Measurements from ENCODE around the gene VASN.
A peak's percentile ranks its signal among the peaks of the same experiment; 100 is the strongest.

The VASN gene

DNA sequence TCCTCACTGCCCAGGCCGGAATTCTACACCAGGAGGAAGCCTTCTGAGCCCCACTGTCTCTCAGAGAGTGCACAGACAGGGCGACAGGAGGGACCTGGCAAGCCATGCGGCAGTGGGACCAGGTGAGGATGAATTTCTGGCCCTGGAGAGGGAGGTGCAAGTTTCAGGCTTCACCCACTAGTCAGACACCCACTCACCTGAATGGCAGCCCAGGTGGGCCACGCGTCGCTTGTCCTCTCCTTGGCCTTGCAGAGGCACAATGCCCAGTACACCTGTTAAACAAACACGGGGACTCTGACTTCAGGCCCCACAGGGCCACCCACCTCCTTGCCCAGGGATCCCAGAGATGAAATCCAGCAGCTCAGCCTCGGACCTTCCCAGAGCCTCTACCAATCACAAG lies 40.5 kb downstream of the VASN start:
- in situ Hi-C loops (cut with HindIII; ENCODE audit: low pct_unique_long_range_greater_than_20kb, low sequenced_read_pairs) = no loop called here
- DNase-seq (ENCODE audit: low read depth in 1 of 2, low spot score in 1 of 2) = no peak
- TF ChIP-seq JUND (IDR thresholded peaks at IDR 0.05; ENCODE audit: low read depth) = no peak

- in situ Hi-C loops (cut with HindIII; ENCODE audit: low pct_unique_long_range_greater_than_20kb, low sequenced_read_pairs) = no loop called here
- no peak for DNase-seq (ENCODE audit: low read depth in 1 of 2, low spot score in 1 of 2)
- no peak for TF ChIP-seq JUND (IDR thresholded peaks at IDR 0.05; ENCODE audit: low read depth)
Observed at GRCh38 chr16:4412854-4413253, 41.2 kb downstream of the VASN start.

- DNase-seq (ENCODE audit: low read depth in 1 of 2, low spot score in 1 of 2) = no peak
- TF ChIP-seq JUND (IDR thresholded peaks at IDR 0.05; ENCODE audit: low read depth) = no peak
- in situ Hi-C loops (cut with HindIII; ENCODE audit: low pct_unique_long_range_greater_than_20kb, low sequenced_read_pairs) = no loop called here
Observed at GRCh38 chr16:4414187-4414917, 42.7 kb downstream of the VASN start.

GRCh38 chr16:4415538-4416199 lies 44.0 kb downstream of the VASN start:
- in situ Hi-C loops (cut with HindIII; ENCODE audit: low pct_unique_long_range_greater_than_20kb, low sequenced_read_pairs) = no loop called here
- no peak for TF ChIP-seq JUND (IDR thresholded peaks at IDR 0.05; ENCODE audit: low read depth)
- DNase-seq (ENCODE audit: low read depth in 1 of 2, low spot score in 1 of 2) = no peak

DNA sequence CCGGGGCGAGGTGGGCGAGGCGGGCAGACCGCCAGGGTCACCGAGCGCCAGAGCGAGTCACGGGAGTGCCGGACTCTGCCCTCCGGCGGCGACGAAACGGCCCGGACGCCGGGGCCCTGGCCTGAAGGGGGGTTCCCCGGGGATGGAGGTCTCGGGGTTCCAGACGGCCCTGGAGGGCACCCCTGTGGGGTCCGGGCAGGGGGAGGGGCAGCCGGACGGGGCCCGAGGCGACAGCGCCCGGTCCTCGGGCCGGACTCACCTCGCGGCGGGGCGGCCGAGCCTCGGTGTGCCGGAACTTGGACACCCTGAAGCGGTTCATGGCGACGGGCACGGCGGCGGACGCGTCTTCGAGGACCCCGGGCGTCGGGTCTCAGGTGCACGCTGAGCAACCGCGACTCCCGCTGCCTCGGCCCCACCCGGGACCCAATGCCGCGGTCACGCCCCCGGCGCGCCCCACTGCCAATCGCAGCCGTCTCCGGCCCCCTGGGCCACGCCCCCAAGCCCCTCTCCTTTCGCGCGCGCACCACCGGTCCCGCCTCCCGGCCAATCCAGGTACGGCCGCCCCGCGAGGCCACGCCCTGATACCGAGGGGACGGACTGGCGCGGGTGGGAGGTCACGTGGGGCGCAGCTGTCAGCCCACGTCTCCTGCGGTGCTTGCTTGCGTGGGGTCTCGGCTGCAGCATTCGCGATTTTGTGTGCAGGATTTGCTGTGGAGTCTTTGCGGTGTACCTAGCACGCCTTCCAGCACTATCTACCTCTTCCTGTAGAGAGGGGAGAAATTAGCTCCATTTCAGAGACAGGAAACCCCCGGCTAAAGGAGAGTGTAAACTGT lies 44.8 kb downstream of the VASN start, which contains the start of gene CORO7:
Gene CORO7 (minus strand): TSS at position 397 of the 833 bp plus-strand sequence. CDS start 78 bp downstream, at position 319.
- no peak for TF ChIP-seq JUND (IDR thresholded peaks at IDR 0.05; ENCODE audit: low read depth)
- in situ Hi-C loops (cut with HindIII; ENCODE audit: low pct_unique_long_range_greater_than_20kb, low sequenced_read_pairs) = no loop called here
- DNase-seq (ENCODE audit: low read depth in 1 of 2, low spot score in 1 of 2) = peak; percentile 93 to 95

DNA sequence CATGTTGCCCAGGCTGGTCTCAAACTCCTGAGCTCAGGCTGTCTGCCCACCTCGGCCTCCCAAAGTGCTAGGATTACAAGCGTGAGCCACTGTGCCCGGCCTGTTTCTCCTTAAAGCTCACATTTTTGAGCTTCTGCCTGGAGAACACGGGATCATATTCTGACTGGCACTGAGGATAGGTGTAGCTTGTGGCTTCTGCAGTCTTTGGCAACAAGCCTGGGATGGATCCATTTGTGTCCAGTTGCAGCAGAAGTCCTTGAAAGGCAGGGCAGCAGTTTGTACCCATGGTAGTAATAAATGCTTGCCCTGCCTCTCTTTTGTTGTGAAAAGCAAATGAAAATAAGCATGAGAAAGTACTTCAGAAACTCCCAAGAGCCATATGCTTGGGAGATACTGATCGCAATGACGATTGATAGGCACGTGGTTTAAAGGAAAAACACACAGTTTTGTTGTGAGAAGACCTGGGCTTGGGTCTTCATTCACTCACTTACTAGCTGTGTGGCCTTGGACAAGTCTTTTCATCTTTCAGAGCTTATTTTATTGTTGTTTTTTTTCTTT lies 47.8 kb downstream of the VASN start:
- no peak for TF ChIP-seq JUND (IDR thresholded peaks at IDR 0.05; ENCODE audit: low read depth)
- in situ Hi-C loops (cut with HindIII; ENCODE audit: low pct_unique_long_range_greater_than_20kb, low sequenced_read_pairs) = no loop called here
- DNase-seq (ENCODE audit: low read depth in 1 of 2, low spot score in 1 of 2) = no peak

DNA sequence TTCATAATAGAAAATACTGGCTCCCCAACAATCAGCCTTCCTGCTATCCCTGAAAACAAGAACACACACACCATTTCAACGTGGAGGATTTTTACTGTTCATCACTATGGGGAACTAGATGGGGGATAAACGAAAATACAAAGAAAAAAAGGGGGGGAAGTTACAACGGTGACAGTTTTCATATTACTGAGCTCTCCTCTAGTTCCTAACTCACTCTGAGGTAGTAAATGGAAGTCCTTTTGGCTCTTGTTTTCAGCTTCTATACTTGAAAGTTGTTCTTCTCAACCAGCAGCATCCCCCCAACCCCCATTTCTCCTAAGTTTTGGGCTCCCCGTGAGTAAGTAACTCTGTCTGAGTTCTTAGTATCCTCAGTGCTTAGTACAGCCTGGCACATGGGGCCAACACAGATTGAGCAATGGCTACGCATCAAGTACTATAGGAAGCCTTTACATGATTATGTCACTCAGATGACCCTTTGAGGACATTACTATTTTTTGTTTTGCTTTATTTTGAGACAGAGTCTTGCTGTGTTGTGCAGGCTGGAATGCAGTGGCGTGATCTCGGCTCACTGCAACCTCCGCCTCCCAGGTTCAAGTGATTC lies 49.0 kb downstream of the VASN start:
- no peak for TF ChIP-seq JUND (IDR thresholded peaks at IDR 0.05; ENCODE audit: low read depth)
- DNase-seq (ENCODE audit: low read depth in 1 of 2, low spot score in 1 of 2) = no peak
- in situ Hi-C loops (cut with HindIII; ENCODE audit: low pct_unique_long_range_greater_than_20kb, low sequenced_read_pairs) = no loop called here

GRCh38 chr16:4425378-4426020 lies 53.9 kb downstream of the VASN start, which contains the start of gene DNAJA3:
DNAJA3 (plus strand) TSS chr16:4425868; CDS start chr16:4425882, 14 bp downstream.
- TF ChIP-seq JUND (IDR thresholded peaks at IDR 0.05; ENCODE audit: low read depth) = no peak
- DNase-seq (ENCODE audit: low read depth in 1 of 2, low spot score in 1 of 2) = peak; percentile 95
- in situ Hi-C loops (cut with HindIII; ENCODE audit: low pct_unique_long_range_greater_than_20kb, low sequenced_read_pairs) = no loop called here

GRCh38 chr16:4426021-4426684 lies 54.5 kb downstream of the VASN start:
- in situ Hi-C loops (cut with HindIII; ENCODE audit: low pct_unique_long_range_greater_than_20kb, low sequenced_read_pairs) = no loop called here
- no peak for DNase-seq (ENCODE audit: low read depth in 1 of 2, low spot score in 1 of 2)
- TF ChIP-seq JUND (IDR thresholded peaks at IDR 0.05; ENCODE audit: low read depth) = no peak

DNA sequence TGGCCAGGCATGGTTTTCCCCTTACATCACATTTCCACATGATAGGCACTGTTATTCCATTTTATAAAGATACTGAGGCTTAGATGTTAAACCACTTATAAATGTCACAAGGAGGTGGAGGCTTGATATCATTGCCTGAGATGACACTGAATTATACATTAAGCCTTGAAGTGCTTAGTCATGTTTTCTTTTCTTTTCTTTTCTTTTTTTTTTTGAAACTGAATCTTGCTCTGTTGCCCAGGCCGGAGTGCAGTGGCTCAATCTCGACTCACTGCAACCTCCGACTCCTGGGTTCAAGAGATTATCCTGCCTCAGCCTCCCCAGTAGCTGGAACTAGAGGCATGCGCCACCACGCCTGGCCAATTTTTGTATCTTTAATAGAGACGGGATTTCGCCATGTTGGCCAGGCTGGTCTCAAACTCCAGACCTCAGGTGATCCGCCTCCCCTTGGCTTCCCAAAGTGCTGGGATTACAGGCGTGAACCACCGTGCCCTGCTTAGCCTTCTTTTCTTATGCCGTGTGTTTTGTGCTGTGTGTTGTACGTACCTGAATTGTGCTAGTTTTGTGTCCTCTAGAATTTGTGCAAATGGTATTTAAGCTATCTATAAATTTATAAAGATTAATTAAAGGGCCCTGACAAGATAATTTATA lies 55.2 kb downstream of the VASN start:
- no peak for DNase-seq (ENCODE audit: low read depth in 1 of 2, low spot score in 1 of 2)
- in situ Hi-C loops (cut with HindIII; ENCODE audit: low pct_unique_long_range_greater_than_20kb, low sequenced_read_pairs) = no loop called here

DNA sequence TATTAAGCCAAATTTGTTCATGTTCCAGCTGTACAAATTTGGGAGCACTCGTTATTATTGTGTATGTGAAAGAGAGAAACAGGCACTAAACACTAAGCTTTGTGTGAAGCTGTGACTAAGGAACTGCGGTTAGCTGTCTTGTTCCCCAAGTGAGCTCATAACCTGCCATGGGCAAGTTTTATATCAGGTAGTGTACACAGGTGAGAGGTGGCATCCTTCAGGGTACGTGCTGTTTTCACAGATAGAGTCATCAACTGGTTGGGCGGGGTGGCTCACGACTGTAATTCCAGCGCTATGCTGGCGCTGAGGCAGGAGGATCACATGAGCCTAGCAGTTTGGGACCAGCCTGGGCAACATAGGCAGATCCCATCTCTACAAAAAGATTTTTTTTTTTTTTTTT lies 56.9 kb downstream of the VASN start:
- TF ChIP-seq JUND (IDR thresholded peaks at IDR 0.05; ENCODE audit: low read depth) = no peak
- in situ Hi-C loops (cut with HindIII; ENCODE audit: low pct_unique_long_range_greater_than_20kb, low sequenced_read_pairs) = no loop called here
- no peak for DNase-seq (ENCODE audit: low read depth in 1 of 2, low spot score in 1 of 2)

More for the DNA sequence above, 55.2 kb downstream of the VASN start:
- no peak for TF ChIP-seq JUND (IDR thresholded peaks at IDR 0.05; ENCODE audit: low read depth)
